Sigmoid colon (tissue), 7 donors: ENCODE results near the gene VDAC2. TPM values are rescaled to one million over a fixed set of nuclear protein-coding genes. Genes with fewer than 3 reads are reported as not detected.

Experiments used
- DNase-seq: peaks from one replicate; pipeline ENCODE4 v3.0.0-alpha.2; 2019
- H3K27ac ChIP-seq, 4 donors: fragments of 200-600 bp; sonication (generic); one replicate each; pipeline ENCODE4 v1.5.1; 2016 to 2019; ENCODE audit warnings: mild to moderate bottlenecking in 1 of 4
- H3K27me3 ChIP-seq, 3 donors: fragments of 200-600 bp; sonication (generic); one replicate each; pipeline ENCODE4 v1.5.1; 2019; ENCODE audit warnings: mild to moderate bottlenecking in 1 of 3
- H3K36me3 ChIP-seq, 4 donors: fragments of 200-600 bp; sonication (generic); one replicate each; pipeline ENCODE4 v1.5.1; 2016 to 2019
- H3K4me1 ChIP-seq, 4 donors: fragments of 200-600 bp; sonication (generic); one replicate each; pipeline ENCODE4 v1.5.1; 2017 to 2019
- H3K4me3 ChIP-seq, 4 donors: fragments of 200-600 bp; sonication (generic); one replicate each; pipeline ENCODE4 v1.5.1; 2017 to 2019; ENCODE audit warnings: mild to moderate bottlenecking in 2 of 4, moderate library complexity in 1 of 4
- H3K9me3 ChIP-seq, 4 donors: fragments of 200-600 bp in 3 of 4; sonication (generic) in 3 of 4; one replicate each; pipeline versions ENCODE4 v1.5.1 to v1.6.1; 2013 to 2019
- EP300 ChIP-seq, 4 donors: sonication (generic); formaldehyde crosslinking; IDR thresholded peaks; one replicate each; pipeline ENCODE4 v1.6.1; 2017; ENCODE audit warnings: antibody characterized with exemption in 4 of 4
- POLR2A ChIP-seq, 2 donors: fragments of 450-650 bp; IDR thresholded peaks; one replicate each; pipeline ENCODE4 v1.6.1; 2016; ENCODE audit warnings: antibody characterized with exemption in 2 of 2, mild to moderate bottlenecking in 2 of 2, moderate library complexity in 2 of 2
- POLR2AphosphoS5 ChIP-seq, 4 donors: sonication (generic); formaldehyde crosslinking; IDR thresholded peaks; one replicate each; pipeline ENCODE4 v1.6.1; 2017; ENCODE audit warnings: antibody characterized with exemption in 4 of 4
- WGBS, 2 donors: extraction: QIAGEN DNeasy Blood & Tissue Kit; methylation state at CpG; one replicate each; pipeline ENCODE4 v1.1.7; 2013; 5-methylcytosine and 5-hydroxymethylcytosine counted together
- intact Hi-C: fragments of 100-400 bp; cut with DNase I; formaldehyde crosslinking; loops from one replicate; pipeline ENCODE4 v1.15.1; 2023
- polyA plus RNA-seq, 3 donors: library from polyadenylated mRNA; stranded (reverse); fragments of 200-250 nt; gene quantifications; one replicate each; pipeline ENCODE4 v1.2.3, GENCODE V29; 2013
- total RNA-seq, 4 donors: library from RNA; depleted of rRNA; stranded (reverse); fragments of >200 nt; gene quantifications; one replicate each; pipeline ENCODE4 v1.1.0, GENCODE V29; 2016
- TF ChIP-seq, protein P1 (sequence below), 4 experiments: fragments of 450-650 bp in 3 of 4; fragments of 200-600 bp in 1 of 4; IDR thresholded peaks; one replicate each; pipeline ENCODE4 v1.5.1; 2016 to 2019; ENCODE audit warnings: antibody characterized with exemption in 4 of 4, mild to moderate bottlenecking in 3 of 4, moderate library complexity in 2 of 4
- donor health status: healthy with polysubstance abuse.
- donor health status: Bipolar disorder and iron deficiency.
- donor health status: healthy.

Gene VDAC2
- total and polyA plus RNA-seq, 7 donors: 205 to 437 (median 249) TPM

DNA sequence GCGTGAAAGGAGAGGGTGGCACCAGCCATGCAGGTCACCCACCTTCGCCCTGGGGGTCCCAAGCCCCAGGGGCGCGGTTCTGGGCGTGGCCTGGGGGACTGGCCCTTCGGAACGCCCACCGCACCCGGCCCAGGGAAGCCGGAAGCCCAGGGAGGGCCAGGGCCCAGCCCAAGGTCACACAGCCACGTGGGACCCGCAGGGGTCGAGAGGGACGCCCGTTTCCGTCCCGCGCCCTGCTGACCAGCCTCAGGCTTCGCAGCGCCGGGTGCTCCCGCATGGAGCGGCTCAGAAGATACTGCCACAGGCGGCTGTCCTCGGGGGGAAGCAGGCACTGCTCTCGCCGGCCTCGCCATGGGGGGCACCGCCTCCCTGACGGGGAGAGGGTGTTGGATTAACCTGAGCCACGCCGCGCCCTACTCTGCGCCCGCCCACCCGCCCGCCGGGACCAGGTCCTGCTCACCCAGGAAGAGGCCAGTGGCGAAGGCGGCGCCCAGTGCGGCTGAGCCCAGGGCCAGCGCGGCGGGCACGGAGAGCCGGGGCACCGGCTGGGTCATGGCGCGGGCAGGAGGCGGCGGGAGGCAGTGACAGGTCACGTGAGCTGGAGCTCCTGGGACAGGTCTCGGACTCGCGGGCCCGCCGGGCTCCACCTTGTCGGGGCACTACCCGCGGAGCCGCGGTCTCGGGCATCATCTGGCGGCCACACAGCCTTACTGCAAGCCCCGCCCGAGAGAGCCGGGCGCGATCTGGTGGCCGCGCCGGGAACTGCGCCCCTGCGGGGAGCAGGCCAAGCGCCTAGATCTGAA is 25.0 kb downstream of the VDAC2 start, which contains the start of gene COMTD1:
COMTD1 (minus strand) TSS at position 583 of the 803 bp plus-strand sequence; CDS start at position 554, 29 bp downstream.
- intact Hi-C loops: loop anchor here (1.0 to 10.0 kb wide), 4 partner anchors 124 to 991 kb away; partner anchors contain the start of genes KAT6B and SAMD8
- TF ChIP-seq EP300 (IDR thresholded peaks at IDR 0.05) (no peak), POLR2AphosphoS5 (IDR thresholded peaks at IDR 0.05) (peak in 1 of 4 donors; percentile 31), POLR2A (IDR thresholded peaks at IDR 0.05) (no peak)
- TF ChIP-seq, protein P1, sequence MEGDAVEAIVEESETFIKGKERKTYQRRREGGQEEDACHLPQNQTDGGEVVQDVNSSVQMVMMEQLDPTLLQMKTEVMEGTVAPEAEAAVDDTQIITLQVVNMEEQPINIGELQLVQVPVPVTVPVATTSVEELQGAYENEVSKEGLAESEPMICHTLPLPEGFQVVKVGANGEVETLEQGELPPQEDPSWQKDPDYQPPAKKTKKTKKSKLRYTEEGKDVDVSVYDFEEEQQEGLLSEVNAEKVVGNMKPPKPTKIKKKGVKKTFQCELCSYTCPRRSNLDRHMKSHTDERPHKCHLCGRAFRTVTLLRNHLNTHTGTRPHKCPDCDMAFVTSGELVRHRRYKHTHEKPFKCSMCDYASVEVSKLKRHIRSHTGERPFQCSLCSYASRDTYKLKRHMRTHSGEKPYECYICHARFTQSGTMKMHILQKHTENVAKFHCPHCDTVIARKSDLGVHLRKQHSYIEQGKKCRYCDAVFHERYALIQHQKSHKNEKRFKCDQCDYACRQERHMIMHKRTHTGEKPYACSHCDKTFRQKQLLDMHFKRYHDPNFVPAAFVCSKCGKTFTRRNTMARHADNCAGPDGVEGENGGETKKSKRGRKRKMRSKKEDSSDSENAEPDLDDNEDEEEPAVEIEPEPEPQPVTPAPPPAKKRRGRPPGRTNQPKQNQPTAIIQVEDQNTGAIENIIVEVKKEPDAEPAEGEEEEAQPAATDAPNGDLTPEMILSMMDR (IDR thresholded peaks at IDR 0.05): peak; percentile 100
- WGBS, 2 donors: 0% methylated on average over 76 of the region's 76 CpGs

DNA sequence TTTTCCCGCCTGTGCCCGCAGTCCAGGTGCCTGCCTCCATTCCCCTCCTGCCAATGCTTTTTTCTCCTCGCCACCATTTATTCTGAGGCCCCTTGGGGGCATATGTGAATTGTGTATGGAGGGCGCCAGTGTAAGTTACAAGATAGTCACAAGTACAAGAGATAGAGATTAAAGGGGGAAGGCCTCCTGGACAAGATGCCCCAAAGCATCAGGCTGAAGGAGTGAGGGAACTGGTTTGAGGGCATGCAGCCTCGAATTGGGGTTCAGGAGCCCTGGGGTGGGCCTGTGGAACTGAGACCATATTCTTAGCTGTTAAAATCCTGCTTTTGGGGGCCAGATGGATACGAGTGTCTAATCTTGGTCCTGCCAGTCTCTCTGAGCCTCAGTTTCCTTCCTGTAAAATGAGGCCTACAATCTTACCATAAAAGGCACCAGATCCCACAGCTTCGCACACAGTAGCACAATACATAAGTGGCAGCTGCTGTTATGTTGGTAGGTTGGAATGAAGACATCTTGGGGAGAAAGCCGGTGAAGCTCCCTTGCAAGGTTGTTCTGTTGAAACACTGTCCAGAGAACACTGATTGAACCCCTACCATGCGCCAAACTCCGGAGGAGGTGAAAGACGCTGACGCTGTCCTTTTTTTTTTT is 25.7 kb downstream of the VDAC2 start:
- H3K36me3 ChIP-seq: peaks cover 0 to 16% (median 7%) of the 10 kb centered on the region in 4 donors
- 53 to 54% methylated on average over 12 of the region's 12 CpGs for WGBS, 2 donors
- peak overlapping the region in 1 of 4 donors; percentile 90 for H3K27ac ChIP-seq
- H3K4me3 ChIP-seq: peak overlapping the region in 3 of 4 donors; percentile 62 to 82 (median 82)
- intact Hi-C loops: loop anchor here (1.0 to 10.0 kb wide), 4 partner anchors 125 to 992 kb away; partner anchors contain the start of genes KAT6B and SAMD8
- TF ChIP-seq EP300 (IDR thresholded peaks at IDR 0.05) (no peak), POLR2A (IDR thresholded peaks at IDR 0.05) (no peak), POLR2AphosphoS5 (IDR thresholded peaks at IDR 0.05) (no peak)
- TF ChIP-seq, protein P1 (IDR thresholded peaks at IDR 0.05): no peak
- H3K27me3 ChIP-seq: no peaks in the 10 kb centered on the region
- peak; percentile 49 for DNase-seq
- no peaks in the 10 kb centered on the region for H3K9me3 ChIP-seq
- peaks cover 0 to 25% (median 17%) of the 10 kb centered on the region in 4 donors for H3K4me1 ChIP-seq

More for the DNA sequence above, 25.0 kb downstream of the VDAC2 start, which contains the start of gene COMTD1:
- Histone ChIP-seq H3K36me3 (peaks cover 0 to 22% (median 9%) of the 10 kb centered on the region in 4 donors), H3K27me3 (no peaks in the 10 kb centered on the region), H3K4me1 (peaks cover 0 to 25% (median 17%) of the 10 kb centered on the region in 4 donors), H3K9me3 (no peaks in the 10 kb centered on the region), H3K27ac (peak within 1 kb of the TSS; percentile 81 to 90 (median 82)), H3K4me3 (peak within 1 kb of the TSS; percentile 62 to 82 (median 77))
- peak; percentile 97 for DNase-seq

DNA sequence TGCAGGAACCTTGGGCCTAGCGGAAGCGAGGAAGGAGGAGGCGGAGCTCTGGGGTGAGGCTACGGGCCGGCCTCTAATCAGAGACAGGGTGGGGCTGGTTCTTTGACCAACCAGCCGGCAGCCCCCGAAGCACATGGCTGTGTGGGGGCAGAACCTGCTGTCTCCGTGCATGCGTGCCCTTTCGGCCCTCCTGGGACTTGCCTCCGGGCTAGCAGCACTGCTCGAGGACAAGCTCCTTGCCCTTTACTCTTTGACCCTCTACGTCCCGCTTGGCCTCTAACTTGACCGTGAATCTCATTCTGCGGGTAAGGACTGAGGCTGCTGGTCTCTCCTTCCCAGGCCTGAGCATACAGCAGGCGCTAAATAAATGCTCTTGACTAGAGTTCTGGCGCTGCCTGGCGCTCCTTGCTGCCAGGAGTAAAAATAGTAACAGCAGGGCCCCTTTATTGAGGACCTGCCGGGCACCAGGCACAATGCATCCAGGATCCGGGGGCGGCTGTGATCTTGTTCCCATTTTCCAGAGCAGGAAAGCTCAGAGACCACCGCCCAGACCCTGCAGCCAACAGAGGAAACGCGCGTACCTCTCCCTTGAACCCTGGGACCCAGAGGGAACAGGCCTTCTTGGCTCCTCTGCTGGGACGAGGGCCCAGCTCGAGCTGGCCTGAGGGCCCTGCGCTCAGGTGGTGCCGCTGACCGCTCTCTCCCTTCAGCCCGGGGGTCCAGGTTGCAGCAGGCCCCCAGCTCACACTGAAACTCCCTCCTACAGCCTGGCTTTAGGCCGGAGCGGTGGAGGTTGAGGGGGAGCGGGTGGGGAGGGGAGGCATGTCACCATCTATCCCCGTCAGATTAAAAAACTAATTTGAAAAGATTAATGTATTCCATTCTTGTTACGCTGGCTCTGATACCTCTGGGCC is 27.8 kb downstream of the VDAC2 start:
- H3K4me1 ChIP-seq: peaks cover 0 to 25% (median 17%) of the 10 kb centered on the region in 4 donors

More for the DNA sequence above, 27.8 kb downstream of the VDAC2 start:
- DNase-seq: peak; percentile 56
- H3K4me3 ChIP-seq: no peak overlapping the region
- intact Hi-C loops: loop anchor here (5.0 to 10.0 kb wide), 2 partner anchors 414 to 971 kb away; partner anchors contain the start of gene KAT6B
- no peaks in the 10 kb centered on the region for H3K9me3 ChIP-seq
- no peak overlapping the region for H3K27ac ChIP-seq
- WGBS, 2 donors: 86 to 94% methylated on average over 37 of the region's 37 CpGs
- H3K27me3 ChIP-seq: no peaks in the 10 kb centered on the region
- no peaks in the 10 kb centered on the region for H3K36me3 ChIP-seq
- no peak for TF ChIP-seq EP300 (IDR thresholded peaks at IDR 0.05)
- TF ChIP-seq, protein P1 (IDR thresholded peaks at IDR 0.05): no peak
- TF ChIP-seq POLR2AphosphoS5 (IDR thresholded peaks at IDR 0.05): no peak
- TF ChIP-seq POLR2A (IDR thresholded peaks at IDR 0.05): no peak
